ENCODE results near the gene MED29.

The MED29 gene

GRCh38 chr19:39399668-39400050, 8.5 kb downstream of the MED29 start:
- no peak for DNase-seq

GRCh38 chr19:39400061-39400460, 8.9 kb downstream of the MED29 start:
- no peak for DNase-seq

- no peak for DNase-seq
Measured at GRCh38 chr19:39401070-39401548, 9.9 kb downstream of the MED29 start.

GRCh38 chr19:39401549-39402345, 10.6 kb downstream of the MED29 start:
- peak; percentile 62 for DNase-seq

GRCh38 chr19:39402346-39403300, 11.4 kb downstream of the MED29 start:
- peak; percentile 95 for DNase-seq

GRCh38 chr19:39403331-39404312, 12.4 kb downstream of the MED29 start:
- DNase-seq, result peak; percentile 98

- DNase-seq, result no peak
Measured at GRCh38 chr19:39405261-39405957, 14.2 kb downstream of the MED29 start.

- peak; percentile 75 for DNase-seq
Measured at GRCh38 chr19:39405958-39406655, 14.9 kb downstream of the MED29 start.

GRCh38 chr19:39406656-39407409, 15.7 kb downstream of the MED29 start, which contains the start of gene ZFP36:
ZFP36 (plus strand) TSS chr19:39406847; CDS start chr19:39406905, 58 bp downstream.
- DNase-seq, result peak; percentile 75

- no peak for DNase-seq
Measured at GRCh38 chr19:39407410-39407659, 16.2 kb downstream of the MED29 start.

GRCh38 chr19:39407660-39408391, 16.6 kb downstream of the MED29 start:
- peak; percentile 43 for DNase-seq

GRCh38 chr19:39408392-39409207, 17.4 kb downstream of the MED29 start:
- no peak for DNase-seq

GRCh38 chr19:39409208-39410016, 18.2 kb downstream of the MED29 start:
- peak; percentile 76 for DNase-seq

GRCh38 chr19:39410017-39410830, 19.0 kb downstream of the MED29 start:
- peak; percentile 95 for DNase-seq

- no peak for DNase-seq
Measured at GRCh38 chr19:39410831-39411080, 19.6 kb downstream of the MED29 start.

GRCh38 chr19:39411081-39411831, 20.1 kb downstream of the MED29 start:
- DNase-seq, result peak; percentile 52

GRCh38 chr19:39411832-39412099, 20.6 kb downstream of the MED29 start:
- DNase-seq, result peak; percentile 96
